ENCODE data around the gene STX19.

GRCh38 chr3:94050546-94050945 lies 22.1 kb upstream of the STX19 start:
- TF ChIP-seq POLR2A (IDR thresholded peaks at IDR 0.05) (no peak), CTCF (IDR thresholded peaks at IDR 0.05) (no peak)

Data from transverse colon (tissue), 3 donors.